T47D (cell line): ENCODE data around the gene C19orf25.
A peak's percentile ranks its signal among the peaks of the same experiment; 100 is the strongest.
"Not testable (repeated sequence)": the region's sequence is repeated elsewhere in the genome, so short reads cannot be mapped to it uniquely, and the experiment has no call there.

ENCODE experiments used
- DNase-seq, 2 experiments: peaks; one replicate each; pipeline versions ENCODE4 v3.0.0 to v3.0.0-alpha.2; 2011 to 2012; ENCODE audit warnings: low read depth in 1 of 2, low spot score in 1 of 2
- JUND ChIP-seq: IDR thresholded peaks from 2 replicates; pipeline ENCODE4 v1.6.1; 2012; ENCODE audit warnings: low read depth
- in situ Hi-C: cut with HindIII; loops from 2 replicates; pipeline ENCODE4 v1.10.0; 2016; ENCODE audit warnings: low sequenced_read_pairs, low pct_unique_long_range_greater_than_20kb

C19orf25 gene

GRCh38 chr19:1520203-1520780 lies 41.3 kb upstream of the C19orf25 start:
- no peak for TF ChIP-seq JUND
- in situ Hi-C loops, result no loop called here
- no peak for DNase-seq

- in situ Hi-C loops, DNase-seq: not testable (repeated sequence)
Observed at GRCh38 chr19:1519802-1520201, 40.8 kb upstream of the C19orf25 start.

- no peak for DNase-seq
- in situ Hi-C loops, result no loop called here
- TF ChIP-seq JUND, result no peak
Observed at GRCh38 chr19:1518471-1518870, 39.5 kb upstream of the C19orf25 start.

GRCh38 chr19:1516395-1516753 lies 37.4 kb upstream of the C19orf25 start:
- DNase-seq, result no peak
- no peak for TF ChIP-seq JUND
- in situ Hi-C loops, result no loop called here

- TF ChIP-seq JUND, result no peak
- no peak for DNase-seq
- in situ Hi-C loops, result no loop called here
Observed at GRCh38 chr19:1514986-1515721, 36.1 kb upstream of the C19orf25 start.

- TF ChIP-seq JUND, result no peak
- DNase-seq, result no peak
- in situ Hi-C loops, result no loop called here
Observed at GRCh38 chr19:1514295-1514661, 35.3 kb upstream of the C19orf25 start.

- no peak for TF ChIP-seq JUND
- in situ Hi-C loops, result no loop called here
- DNase-seq, result peak in 1 of 2 experiments; percentile 70
Observed at GRCh38 chr19:1513499-1514294, 34.7 kb upstream of the C19orf25 start.

GRCh38 chr19:1512671-1513498 lies 33.9 kb upstream of the C19orf25 start, which contains the start of gene ADAMTSL5:
TSS of gene ADAMTSL5 (minus strand) at chr19:1513019. CDS start at chr19:1510943, 2,076 bp downstream.
- no peak for TF ChIP-seq JUND
- in situ Hi-C loops, result no loop called here
- peak in 1 of 2 experiments; percentile 80 for DNase-seq

GRCh38 chr19:1511318-1512317 lies 32.6 kb upstream of the C19orf25 start:
- DNase-seq, result no peak
- no peak for TF ChIP-seq JUND
- in situ Hi-C loops, result no loop called here

GRCh38 chr19:1510807-1511206 lies 31.8 kb upstream of the C19orf25 start:
- no peak for TF ChIP-seq JUND
- no peak for DNase-seq
- in situ Hi-C loops, result no loop called here

- DNase-seq, result no peak
- no peak for TF ChIP-seq JUND
- in situ Hi-C loops, result no loop called here
Observed at GRCh38 chr19:1510442-1510806, 31.4 kb upstream of the C19orf25 start.
